Measurements from ENCODE around the gene ATP8B2. TPM values are rescaled to one million over a fixed set of nuclear protein-coding genes. Genes with fewer than 3 reads are reported as not detected.

The ATP8B2 gene
- polyA plus RNA-seq, 1 experiment, result 73.3 TPM

- DNase-seq (ENCODE audit: low read depth), result no peak
- H3K27me3 ChIP-seq (ENCODE audit: control insufficient read depth, insufficient read depth, low read length), result no peaks in the 10 kb centered on the region
- peaks cover 66% of the 10 kb centered on the region for H3K36me3 ChIP-seq (ENCODE audit: control insufficient read depth, insufficient read depth, low read length)
- ChIA-PET CTCF (interaction anchor here (1.4 to 9.5 kb wide), 2 partner anchors 8 to 17 kb away, joined by 5 to 95 read pairs; no protein-coding TSS in a partner anchor), POLR2A (no interaction called here)
- H3K4me3 ChIP-seq (ENCODE audit: low read depth, low read length), result no peak overlapping the region
- TF ChIP-seq CTCF (IDR thresholded peaks at IDR 0.05; ENCODE audit: insufficient read depth, low read depth, low read length), result no peak
Measured at GRCh38 chr1:154342836-154343472, 17.6 kb downstream of the ATP8B2 start.

DNA sequence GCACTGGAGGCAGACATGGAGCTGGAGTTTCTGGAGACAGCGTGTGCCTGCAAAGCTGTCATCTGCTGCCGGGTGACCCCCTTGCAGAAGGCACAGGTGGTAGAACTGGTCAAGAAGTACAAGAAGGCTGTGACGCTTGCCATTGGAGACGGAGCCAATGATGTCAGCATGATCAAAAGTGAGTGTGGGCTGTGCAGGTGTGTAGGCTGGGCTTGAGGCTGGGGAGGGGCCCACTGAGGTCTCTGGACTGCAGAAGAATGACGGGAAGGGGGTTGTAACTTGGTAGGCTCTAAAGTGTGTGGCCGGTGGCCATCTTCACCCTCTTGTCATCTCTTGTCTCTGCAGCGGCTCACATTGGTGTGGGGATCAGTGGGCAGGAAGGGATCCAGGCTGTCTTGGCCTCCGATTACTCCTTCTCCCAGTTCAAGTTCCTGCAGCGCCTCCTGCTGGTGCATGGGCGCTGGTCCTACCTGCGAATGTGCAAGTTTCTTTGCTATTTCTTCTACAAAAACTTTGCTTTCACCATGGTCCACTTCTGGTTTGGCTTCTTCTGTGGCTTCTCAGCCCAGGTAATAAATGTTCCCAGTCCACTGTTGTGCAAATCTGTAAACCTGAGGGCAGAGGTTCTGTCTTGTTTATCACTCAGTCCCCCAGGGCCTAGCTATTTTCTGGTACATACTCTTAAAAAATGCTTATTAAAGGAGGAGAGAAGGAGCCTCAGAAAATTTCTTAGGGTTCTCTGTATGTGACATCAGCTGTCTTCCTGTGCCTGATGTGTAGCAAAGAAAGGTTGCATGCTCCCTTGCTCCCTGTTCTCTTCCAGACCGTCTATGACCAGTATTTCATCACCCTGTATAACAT is 19.9 kb downstream of the ATP8B2 start:
- DNase-seq (ENCODE audit: low read depth), result no peak
- TF ChIP-seq CTCF (IDR thresholded peaks at IDR 0.05; ENCODE audit: insufficient read depth, low read depth, low read length), result peak; percentile 75
- Histone ChIP-seq H3K4me3 (ENCODE audit: low read depth, low read length) (no peak overlapping the region), H3K27me3 (ENCODE audit: control insufficient read depth, insufficient read depth, low read length) (no peaks in the 10 kb centered on the region), H3K36me3 (ENCODE audit: control insufficient read depth, insufficient read depth, low read length) (peaks cover 70% of the 10 kb centered on the region)
- ChIA-PET CTCF (interaction anchor here (1.0 to 9.5 kb wide), 6 partner anchors 8 to 94 kb away, joined by 3 to 95 read pairs (median 5); no protein-coding TSS in a partner anchor), POLR2A (interaction anchor here (0.5 kb wide), 1 partner anchor 19 kb away, joined by 3 read pairs; no protein-coding TSS in a partner anchor)

DNA sequence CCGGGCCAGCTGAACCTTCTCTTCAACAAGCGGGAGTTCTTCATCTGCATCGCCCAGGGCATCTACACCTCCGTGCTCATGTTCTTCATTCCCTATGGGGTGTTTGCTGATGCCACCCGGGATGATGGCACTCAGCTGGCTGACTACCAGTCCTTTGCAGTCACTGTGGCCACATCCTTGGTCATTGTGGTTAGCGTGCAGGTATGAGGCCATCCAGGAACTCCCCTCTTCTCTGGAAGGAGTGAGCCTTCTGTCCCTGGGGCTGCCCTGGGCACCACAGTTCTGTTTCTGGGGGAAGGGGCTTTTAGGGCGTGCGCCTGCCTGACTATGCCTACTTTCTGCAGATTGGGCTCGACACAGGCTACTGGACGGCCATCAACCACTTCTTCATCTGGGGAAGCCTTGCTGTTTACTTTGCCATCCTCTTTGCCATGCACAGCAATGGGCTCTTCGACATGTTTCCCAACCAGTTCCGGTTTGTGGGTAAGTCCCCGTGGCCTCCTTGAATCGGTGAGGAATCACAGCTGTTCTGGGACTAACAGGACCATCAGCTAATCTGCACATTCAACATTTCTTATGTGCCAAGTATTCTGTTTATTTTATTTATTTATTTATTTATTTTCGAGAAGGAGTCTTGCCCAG is 21.1 kb downstream of the ATP8B2 start:
- ChIA-PET POLR2A (no interaction called here), CTCF (interaction anchor here (0.7 to 9.5 kb wide), 5 partner anchors 8 to 134 kb away, joined by 3 to 95 read pairs (median 5); no protein-coding TSS in a partner anchor)
- no peak for DNase-seq (ENCODE audit: low read depth)
- Histone ChIP-seq H3K27me3 (ENCODE audit: control insufficient read depth, insufficient read depth, low read length) (no peaks in the 10 kb centered on the region), H3K36me3 (ENCODE audit: control insufficient read depth, insufficient read depth, low read length) (peaks cover 59% of the 10 kb centered on the region), H3K4me3 (ENCODE audit: low read depth, low read length) (no peak overlapping the region)
- TF ChIP-seq CTCF (IDR thresholded peaks at IDR 0.05; ENCODE audit: insufficient read depth, low read depth, low read length), result no peak

DNA sequence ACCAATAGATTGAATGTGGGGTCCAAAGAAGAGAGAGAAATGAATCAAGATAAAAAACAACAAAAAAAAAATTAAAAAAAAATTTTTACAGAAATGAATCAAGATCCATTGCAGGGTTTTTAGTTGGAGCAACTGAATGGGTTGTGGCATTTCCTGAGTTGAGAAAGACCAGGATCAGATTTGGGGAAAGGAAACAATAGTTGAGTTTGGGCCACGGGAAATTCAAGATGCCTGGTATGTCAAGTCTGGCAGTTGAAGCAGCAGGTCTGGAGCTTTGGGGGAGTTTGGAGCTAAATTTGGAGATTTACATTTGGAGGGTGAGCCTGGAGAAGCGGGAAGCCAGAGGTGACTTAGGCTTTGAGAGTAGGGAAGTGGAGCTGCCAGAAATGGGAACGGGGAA is 22.6 kb downstream of the ATP8B2 start:
- H3K4me3 ChIP-seq (ENCODE audit: low read depth, low read length), result no peak overlapping the region
- no peaks in the 10 kb centered on the region for H3K27me3 ChIP-seq (ENCODE audit: control insufficient read depth, insufficient read depth, low read length)
- CTCF ChIA-PET, result interaction anchor here (1.1 to 9.5 kb wide), 3 partner anchors 13 to 212 kb away, joined by 3 to 95 read pairs (median 4); no protein-coding TSS in a partner anchor
- POLR2A ChIA-PET, result no interaction called here
- TF ChIP-seq CTCF (IDR thresholded peaks at IDR 0.05; ENCODE audit: insufficient read depth, low read depth, low read length), result no peak
- H3K36me3 ChIP-seq (ENCODE audit: control insufficient read depth, insufficient read depth, low read length), result peaks cover 52% of the 10 kb centered on the region
- DNase-seq (ENCODE audit: low read depth), result no peak
